NCI-H146 (cell line): ENCODE measurements around the gene SYTL1.

Experiments
- DNase-seq: peaks from one replicate; lab custom pipeline; 2025; lab: John Stamatoyannopoulos, UW

The SYTL1 gene, protein sequence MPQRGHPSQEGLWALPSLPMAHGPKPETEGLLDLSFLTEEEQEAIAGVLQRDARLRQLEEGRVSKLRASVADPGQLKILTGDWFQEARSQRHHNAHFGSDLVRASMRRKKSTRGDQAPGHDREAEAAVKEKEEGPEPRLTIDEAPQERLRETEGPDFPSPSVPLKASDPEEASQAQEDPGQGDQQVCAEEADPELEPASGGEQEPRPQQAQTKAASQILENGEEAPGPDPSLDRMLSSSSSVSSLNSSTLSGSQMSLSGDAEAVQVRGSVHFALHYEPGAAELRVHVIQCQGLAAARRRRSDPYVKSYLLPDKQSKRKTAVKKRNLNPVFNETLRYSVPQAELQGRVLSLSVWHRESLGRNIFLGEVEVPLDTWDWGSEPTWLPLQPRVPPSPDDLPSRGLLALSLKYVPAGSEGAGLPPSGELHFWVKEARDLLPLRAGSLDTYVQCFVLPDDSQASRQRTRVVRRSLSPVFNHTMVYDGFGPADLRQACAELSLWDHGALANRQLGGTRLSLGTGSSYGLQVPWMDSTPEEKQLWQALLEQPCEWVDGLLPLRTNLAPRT

DNA sequence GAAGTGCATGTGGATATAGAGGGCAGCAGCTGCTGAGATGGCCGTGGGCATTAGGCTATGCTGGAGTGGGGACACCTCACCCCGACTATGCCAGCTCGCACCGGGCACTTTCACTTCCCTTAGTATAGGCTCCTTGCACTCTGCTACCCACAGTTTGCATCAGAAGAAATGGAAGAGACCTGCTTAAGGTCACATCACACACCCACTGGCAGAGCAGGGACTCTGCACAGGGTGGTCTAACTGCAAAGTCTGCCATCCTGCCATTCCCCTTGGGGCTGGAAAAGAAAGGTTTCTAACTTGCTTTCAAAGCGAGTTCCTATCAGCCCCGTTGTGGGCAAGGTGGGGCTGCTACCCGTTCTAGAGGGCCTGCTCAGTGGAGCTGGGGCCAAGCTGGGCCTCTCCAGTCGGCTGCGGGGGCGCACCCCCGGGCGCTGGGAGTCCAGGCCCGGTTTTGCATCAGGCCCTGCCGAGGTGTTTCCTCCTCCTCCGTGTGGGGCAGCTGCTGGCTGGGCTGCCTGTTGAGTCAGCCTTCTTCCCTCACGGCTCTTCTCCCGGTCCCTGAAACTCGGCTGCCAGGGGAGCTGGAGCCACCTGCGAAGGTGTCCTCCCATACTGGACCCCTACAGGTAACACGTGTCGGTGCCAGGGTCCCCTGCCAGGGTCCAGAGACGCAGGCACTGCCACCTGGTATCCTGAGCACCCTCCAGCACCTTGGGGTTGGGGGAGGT, at the start of gene SYTL1:
Gene SYTL1 (plus strand): TSS at position 498 of the 728 bp plus-strand sequence. CDS start 3,313 bp downstream, outside the sequence.
- DNase-seq: peak; percentile 70

DNA sequence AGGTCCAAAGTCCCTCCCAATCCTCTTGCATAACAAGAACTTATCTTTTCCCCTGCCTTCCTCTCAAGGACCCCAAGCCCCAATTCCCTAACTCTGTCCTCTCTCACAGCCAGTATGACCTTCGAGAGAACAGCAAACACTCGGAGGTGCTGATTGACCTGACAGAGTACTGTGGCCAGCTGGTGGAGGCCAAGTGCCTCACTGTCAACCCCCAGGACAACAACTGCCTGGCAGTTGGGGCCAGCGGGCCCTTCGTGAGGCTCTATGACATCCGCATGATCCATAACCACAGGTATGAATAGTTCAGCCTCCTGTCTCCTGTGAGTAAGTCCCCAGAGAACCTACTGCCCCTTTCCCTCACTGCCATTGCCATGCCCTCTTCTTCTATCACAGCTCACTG, 49.7 kb upstream of the SYTL1 start:
- no peak for DNase-seq

DNA sequence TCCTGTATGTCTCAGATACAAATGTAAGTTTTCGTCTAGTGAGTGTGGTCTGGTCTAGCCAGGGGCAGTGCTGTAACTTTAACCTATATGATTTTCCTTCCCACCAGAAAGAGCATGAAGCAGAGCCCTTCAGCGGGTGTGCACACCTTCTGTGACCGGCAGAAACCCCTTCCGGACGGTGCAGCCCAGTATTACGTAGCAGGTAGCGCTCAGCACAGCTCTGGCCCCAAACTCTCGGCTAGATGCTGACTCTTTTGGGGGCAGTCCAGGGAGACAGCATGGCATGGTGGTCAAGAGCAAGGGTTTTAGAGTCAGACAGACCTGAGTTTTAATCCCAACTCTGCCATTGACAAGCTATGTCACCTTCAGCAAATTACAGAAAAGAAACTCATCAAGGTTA, 47.9 kb upstream of the SYTL1 start:
- no peak for DNase-seq

DNA sequence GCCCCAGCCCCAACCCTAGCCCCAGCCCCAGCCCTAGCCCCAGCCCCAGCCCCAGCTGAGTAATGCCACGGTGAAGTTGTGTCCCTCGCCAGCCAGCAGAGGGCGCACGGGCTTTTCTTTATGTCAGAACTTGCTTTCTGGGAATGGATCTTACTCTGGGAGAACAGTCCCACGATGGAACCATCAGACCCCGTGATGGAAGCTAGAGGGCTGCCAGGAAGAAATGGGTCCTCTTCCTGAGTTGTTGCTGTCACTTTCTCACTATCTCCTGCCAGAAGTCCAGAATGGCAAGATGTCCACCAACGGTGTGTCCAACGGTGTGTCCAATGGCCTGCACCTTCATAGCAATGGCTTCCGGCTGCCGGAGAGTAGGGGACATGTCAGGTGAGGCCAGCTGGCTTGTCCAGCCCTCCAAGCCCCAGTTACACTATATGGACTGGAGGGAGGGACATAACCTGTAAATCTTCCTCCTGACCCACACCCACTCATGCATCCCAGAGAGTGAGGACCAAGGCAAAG, 45.0 kb upstream of the SYTL1 start:
- DNase-seq: peak; percentile 15

DNA sequence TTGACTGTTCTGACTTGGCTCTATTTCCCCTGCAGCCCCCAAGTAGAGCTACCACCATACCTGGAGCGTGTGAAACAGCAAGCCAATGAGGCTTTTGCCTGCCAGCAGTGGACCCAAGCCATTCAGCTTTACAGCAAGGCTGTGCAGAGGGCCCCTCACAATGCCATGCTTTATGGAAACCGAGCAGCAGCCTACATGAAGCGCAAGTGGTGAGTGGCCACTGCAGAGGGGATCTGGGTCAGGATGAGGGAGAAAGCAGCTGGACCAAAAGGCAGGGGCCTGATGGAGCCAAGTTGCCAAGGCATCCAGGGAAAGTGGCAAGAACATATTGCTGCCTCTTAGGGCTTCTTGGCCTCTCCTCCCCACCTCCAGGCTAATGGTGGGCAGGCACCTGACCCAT, 43.9 kb upstream of the SYTL1 start:
- DNase-seq: no peak

DNA sequence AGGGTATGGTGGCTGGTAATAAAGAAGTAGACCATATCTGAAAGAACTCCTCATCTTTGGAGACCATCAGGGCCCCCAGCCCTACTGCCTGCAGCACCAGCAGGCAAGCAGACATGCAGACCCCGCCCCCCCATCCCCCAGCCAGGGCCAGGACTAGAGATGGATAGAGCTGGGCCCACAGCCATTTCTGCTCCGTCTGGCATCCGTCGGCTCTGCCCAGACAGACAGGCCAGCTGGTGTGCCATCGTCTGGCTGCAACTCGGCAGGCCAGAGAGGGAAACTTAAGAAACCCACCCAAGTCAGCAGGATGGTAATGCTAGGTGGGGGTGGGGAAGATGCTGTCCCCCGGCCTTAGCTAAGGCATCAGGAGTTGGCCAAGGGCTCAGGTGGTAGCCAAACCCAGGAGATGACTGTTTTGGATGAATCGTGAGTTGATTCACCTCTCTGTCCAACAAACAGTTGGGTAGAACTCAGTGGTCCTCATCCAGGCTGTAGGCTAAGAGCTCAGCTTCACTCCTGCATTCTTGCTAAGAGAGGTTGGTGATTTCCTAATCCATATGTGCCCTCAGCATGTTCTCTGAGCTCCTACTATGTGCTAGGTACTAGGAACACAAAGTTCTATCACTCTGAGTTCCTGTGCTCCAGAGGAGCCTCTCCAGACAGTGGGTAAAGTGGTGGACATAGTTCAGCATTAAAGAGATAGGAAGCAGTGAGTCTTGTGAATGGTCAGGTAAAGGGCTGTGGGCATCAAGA, 43.0 kb upstream of the SYTL1 start:
- DNase-seq: no peak

DNA sequence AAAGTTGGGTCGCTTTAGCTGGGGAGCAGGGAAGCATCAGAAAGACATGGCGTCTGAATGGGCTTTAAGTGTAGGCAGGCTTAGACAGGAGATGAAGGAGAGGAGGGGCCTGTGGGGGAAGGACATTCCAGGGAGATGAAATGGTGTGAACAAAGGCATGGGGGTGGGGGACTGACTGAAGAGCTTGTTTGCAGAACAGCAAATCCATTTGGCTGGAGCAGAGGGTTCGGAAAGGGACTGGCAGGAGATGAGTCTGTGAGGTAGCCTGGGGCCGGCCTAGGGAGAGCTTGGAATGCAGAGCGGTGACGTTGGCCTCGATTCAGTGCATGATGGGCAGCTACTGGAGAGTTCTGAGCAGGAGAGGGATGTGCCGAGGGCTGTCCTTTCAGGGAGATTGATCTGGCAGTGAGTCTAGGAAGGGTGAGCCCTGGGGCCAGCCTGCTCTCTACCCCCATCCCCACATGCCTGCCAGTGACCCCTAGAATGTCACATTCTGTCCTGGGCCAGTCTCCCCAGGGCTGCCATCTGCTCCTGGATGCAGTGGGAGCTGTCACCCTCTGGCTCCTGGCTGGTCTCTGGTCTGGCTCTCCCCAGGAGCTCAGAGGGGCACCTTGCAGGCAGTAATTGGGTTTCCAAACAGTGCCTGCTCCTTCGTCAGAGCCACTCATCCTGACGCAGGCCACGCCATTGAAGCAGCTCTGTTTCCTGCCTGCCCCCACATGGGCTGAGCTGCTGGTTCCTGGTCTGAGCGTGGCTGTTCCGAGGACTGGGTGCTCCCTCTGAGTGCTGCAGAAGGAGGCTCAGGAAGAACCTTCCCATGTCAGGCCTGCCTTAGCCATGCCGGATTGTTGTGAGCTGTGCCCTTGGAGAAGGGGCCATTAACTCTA, 42.2 kb upstream of the SYTL1 start:
- DNase-seq: no peak

DNA sequence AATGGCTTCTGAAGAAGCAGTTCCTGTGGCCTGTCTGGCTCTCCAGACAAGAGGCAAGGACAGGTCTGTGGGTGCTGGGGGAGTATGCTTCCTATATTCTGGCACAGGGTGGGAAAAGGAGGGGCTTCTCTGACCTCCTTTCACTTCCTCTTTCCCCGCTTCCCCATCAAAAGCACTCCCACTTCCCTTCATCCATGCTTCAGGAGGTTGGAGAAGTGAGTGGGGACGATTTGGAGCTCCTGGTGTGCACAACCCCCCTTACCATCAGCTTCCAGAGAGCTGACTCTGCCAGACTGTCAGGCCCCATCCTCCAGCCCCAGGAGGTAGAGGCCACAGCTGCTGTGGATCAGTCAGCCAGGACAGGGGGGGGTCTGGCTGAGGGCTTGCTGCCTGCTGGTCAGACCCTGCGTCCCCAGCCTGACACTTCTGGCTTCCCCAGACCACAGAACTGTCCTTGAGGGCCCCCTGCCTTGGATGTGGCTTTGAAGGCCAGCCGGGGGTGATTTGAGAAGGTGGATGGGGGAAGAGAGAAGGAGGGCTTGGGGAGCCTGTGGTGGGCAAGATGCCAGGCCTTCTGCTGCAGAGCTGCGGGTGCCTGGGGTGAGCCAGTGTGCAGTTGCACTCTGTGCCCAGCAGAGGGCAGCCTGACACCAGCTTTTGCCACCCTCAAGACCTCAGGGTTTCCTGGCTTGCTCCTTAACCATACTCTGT, 41.3 kb upstream of the SYTL1 start:
- peak; percentile 56 for DNase-seq

DNA sequence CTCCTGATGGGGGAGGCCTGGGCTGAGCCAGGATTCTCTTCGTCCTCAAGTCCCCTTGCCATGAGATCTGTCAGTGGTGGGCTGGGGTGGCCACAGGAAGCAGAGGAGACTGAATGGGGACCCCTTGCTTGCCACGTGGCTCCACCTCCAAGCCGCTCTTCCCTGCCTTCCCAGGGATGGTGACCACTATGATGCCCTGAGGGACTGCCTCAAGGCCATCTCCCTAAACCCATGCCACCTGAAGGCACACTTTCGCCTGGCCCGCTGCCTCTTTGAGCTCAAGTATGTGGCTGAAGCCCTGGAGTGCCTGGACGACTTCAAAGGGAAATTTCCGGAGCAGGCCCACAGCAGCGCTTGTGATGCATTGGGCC, 40.8 kb upstream of the SYTL1 start:
- no peak for DNase-seq

DNA sequence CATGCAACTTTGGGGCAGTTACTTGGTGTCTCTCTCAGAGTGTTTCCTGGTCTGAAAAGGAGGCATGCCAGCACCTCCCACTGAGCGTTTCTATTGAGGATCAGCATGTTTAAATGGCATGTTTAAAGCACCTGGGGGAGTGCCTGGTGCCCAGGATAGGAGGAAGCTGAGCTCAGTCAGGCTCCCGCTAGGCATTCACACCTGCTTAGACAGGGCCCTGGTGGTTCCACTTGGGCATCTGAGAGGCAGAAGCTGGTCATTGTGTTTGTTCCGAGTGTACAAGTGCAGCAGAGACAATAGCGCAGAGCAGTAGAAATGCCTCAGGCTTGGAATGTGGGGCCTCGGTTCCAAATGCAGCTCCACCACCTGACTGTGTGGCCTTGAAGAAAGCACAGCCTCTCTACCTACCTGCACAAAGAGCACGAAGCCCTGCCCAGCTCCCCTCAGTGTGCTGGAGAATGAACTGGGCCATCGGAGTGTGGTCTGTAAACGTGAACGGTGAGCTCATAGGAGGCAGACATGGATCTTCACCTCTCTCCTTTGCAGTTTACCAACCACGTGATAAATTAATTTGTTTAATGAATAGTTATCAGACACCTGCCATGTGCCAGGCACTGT, 40.1 kb upstream of the SYTL1 start:
- DNase-seq: no peak

DNA sequence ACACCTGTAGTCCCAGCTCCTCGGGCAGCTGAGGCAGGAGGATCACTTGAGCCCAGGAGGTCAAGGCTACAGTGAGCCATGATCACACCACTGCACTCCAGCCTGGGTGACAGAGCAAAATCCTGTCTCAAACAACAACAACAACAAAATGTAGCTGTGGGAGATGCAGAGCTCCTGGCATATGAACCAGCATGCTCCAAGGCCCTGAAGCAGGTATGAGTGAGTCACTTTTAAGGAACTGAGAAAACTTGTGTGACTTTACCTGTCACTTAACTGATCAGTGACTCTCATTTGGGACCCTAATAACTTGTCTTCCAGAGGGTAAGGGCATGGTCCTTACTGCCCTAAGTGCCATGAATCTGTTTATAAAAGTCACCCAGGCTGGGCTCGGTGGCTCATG, 39.2 kb upstream of the SYTL1 start:
- DNase-seq: no peak

DNA sequence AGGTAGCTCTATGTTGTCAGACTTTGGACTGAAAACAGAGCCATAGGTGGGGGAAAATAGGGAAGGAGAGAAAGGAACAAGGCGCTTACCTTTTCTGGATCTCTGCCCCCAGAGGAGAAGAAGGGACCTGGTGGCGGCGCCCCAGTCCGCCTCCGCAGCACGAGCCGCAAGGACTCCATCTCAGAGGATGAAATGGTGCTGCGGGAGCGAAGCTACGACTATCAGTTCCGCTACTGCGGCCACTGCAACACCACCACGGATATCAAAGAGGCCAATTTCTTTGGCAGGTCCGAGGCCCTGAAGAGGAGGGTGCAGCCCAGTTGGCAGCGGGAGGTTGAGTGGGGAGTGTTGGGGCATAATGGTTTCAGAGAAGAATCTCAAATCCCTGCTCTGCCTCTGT, 38.3 kb upstream of the SYTL1 start:
- no peak for DNase-seq

DNA sequence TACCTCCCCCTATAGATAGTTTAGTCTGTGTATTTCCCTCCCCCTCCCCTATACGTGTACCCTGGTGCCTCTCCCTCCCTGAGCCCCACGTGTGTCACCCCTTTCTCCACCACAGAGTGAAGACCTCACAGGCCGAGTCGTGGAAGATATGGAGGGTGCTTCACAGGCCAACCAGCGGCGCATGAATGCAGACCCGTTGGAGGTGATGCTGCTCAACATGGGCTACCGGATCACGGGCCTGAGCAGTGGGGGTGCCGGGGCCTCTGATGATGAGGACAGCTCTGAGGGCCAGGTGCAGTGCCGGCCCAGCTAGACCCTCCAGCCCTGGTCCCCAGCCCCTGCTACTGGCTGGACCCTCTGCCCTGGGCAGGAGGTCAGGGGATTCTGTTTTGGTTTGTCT, 35.8 kb upstream of the SYTL1 start:
- no peak for DNase-seq

DNA sequence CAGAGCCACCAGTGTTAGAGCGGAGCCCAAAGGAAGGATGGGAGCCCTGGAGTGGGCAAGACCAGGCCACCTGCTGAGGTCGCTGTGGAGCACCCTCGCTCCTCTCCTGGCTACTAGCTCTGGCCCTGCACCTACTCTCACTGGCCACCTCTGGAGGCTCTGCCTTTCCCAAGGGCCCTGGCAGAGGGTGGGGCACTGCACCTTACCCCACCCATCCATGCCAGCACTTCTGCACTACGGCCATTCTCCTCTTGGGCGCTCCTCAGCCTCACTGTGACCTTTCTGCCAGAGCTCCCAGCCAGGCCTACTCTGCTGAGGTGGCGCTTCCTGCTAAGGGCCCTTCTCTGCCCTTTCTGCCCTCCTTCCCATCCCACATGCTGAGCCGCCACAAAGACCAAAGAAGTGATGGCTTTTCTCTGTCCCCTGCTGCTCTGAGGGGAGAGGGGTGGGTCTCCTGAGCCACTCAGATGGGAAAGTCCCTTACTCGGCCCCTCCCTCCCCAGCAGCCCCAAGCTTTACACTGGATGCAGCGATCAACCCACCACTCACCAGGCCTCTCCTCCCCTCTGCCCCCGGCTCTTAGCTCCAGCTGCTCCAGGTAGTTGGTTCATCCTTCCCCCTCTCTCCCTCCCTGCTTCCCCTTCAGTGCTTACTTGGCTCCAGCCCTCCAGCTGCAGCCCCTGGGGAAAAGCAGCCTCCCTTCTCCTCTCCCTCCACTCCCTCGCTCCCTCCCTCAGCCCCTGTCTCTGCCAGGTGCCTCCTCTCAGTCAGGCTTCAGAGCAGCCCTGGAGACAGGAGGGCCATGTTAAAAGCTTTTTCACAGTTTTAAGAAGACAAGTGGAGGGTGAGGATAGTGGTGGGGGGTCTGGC, 34.7 kb upstream of the SYTL1 start:
- DNase-seq: no peak

DNA sequence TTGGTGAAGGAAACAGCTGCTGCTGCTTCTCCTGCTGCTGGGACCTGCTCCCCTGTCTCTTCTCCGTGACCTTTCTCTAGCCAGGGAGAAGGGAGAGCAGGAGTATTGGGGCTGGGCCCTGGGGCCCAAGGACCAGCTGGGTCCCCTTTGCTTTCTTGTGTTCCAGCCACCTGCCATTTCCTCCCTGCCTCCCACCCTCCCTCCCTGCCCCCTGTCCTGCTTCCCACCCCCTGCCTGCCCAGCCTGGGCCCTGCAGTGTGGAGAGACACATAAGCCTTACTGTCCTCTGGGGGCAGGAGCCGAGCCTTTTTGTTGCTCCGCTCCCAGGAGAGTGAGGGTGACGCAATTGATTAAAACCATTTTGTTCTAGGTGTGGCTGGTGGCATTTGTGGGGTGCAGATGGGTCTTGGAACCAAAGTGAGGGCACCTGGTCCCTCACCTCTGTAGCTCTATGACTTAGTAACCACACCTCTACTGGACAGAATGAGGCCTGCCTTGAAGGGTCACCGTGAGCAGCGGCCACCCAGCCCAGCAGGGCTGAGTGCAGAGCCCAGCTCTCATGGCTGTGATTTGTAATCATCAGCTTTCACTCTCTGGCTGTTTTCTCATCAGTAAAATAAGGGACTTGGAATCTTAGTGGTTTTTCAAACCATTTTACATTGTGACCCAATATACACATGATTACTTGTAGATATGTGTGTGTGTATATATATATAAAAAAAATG, 33.8 kb upstream of the SYTL1 start:
- DNase-seq: no peak

DNA sequence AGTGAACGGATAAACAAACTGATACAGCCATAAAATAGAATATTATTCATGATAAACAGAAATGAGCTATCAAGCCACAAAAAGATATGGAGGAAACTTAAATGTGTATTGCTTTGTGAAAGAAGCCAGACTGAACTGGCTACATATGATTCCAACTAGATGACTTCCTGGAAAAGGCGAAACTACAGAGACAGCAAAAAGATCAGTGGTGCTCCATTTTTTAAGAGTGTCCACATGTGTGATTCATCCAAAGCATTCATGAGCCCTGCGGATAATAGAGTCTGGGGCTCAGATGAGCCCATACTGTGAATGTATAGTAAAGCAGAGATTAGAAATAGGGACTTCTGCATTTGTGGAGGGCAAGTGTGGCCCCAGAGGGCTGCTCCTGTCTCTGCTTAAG, 27.7 kb upstream of the SYTL1 start:
- no peak for DNase-seq

DNA sequence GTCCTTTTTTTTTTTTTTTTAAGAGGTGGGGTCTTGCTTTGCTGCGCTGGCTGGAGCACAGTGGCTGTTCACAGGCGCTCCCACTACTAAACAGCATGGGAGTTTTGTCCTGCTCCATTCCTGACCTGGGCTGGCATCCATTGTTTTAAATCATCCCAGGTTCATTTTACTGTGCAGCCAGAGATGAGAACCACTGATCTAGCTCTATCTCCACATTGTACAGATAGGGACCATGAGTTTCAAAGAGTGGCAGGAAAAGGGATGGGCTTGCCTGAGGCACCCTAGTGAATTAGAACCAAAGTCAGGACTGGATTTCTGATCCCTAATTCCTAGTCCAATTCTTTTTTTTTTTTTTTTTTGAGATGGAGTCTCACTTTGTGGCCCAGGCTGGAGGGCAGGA, 27.1 kb upstream of the SYTL1 start:
- DNase-seq: no peak

DNA sequence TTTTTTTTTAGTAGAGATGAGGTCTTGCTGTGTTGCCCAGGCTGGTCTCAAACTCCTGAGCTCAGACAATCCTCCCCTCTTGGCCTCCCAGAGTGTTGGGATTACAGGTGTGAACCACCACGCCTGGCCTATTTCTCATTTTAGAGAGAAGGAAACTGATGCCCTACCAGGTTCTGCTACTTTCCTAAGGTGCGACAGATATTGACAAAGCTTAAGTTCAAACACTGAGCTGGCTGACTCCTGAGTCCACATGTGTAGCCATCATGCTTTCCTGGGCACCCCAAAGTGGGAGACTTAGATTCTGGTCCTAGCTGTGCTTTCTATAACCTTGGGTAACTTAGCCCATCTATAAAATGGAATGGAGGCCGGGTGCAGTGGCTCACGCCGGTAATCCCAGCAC, 25.0 kb upstream of the SYTL1 start:
- DNase-seq: no peak

DNA sequence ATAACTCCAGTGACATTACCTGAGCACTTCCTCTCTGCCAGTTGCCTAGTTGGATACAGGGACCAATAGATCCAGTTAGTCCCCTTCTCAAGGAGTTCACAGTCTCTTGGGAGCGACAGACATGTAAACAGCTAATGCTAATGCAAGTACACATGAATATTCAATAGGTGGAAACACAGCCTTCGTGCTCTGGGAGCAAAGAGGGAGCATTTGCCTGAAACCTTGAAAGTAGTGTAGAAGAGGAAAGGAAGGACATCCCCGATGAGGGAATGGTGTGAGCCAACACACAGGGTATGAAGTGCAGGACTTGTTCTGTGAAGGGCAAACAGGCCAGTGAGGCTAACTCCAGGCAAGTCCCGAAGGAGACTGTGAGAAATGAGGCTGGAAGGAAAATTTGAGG, 23.7 kb upstream of the SYTL1 start:
- no peak for DNase-seq
